ENCODE measurements around the gene CLK3. TPM values are rescaled to one million over a fixed set of nuclear protein-coding genes. Genes with fewer than 3 reads are reported as not detected.

Gene CLK3
- total RNA-seq, 1 donor from 2014 or later = 65.8 TPM

GRCh38 chr15:74651242-74651741, 35.7 kb downstream of the CLK3 start:
- peaks cover 25% of the 10 kb centered on the region for H3K79me2 ChIP-seq (ENCODE audit: insufficient read depth, low read length)
- H3K27ac ChIP-seq (ENCODE audit: low read depth, low read length) = no peak overlapping the region
- no peak overlapping the region for H3K9ac ChIP-seq (ENCODE audit: low read length)
- TF ChIP-seq EZH2 (IDR thresholded peaks at IDR 0.05; ENCODE audit: insufficient read depth, low read length) = no peak
- TF ChIP-seq CTCF (IDR thresholded peaks at IDR 0.05; ENCODE audit: insufficient read depth, low read depth, low read length) = no peak
- no peak overlapping the region for H3K4me2 ChIP-seq (ENCODE audit: low read length)
- H3K36me3 ChIP-seq (ENCODE audit: insufficient read depth, low read length) = no peaks in the 10 kb centered on the region
- Mint-ChIP-seq H3K27me3 (ENCODE audit: low read depth, unreplicated experiment) (no peaks in the 10 kb centered on the region), H3K36me3 (ENCODE audit: low read depth, unreplicated experiment) (peaks cover 13% of the 10 kb centered on the region), H3K27ac (ENCODE audit: unreplicated experiment) (no peak overlapping the region), H3K9me3 (ENCODE audit: unreplicated experiment) (no peaks in the 10 kb centered on the region), H3K4me3 (ENCODE audit: unreplicated experiment) (no peak overlapping the region), H3K4me1 (ENCODE audit: low read depth, unreplicated experiment) (peaks cover 24% of the 10 kb centered on the region)
- H3K4me1 ChIP-seq (ENCODE audit: insufficient read depth, low read length) = peaks cover 19% of the 10 kb centered on the region
- FAIRE-seq (no peak), DNase-seq (ENCODE audit: low read depth) (peak; percentile 65)
- peaks cover 79% of the 10 kb centered on the region for H4K20me1 ChIP-seq (ENCODE audit: insufficient read depth, low read length)
- no peaks in the 10 kb centered on the region for H3K27me3 ChIP-seq (ENCODE audit: insufficient read depth, low read length)
- H3K9me3 ChIP-seq (ENCODE audit: insufficient read depth, low read depth, low read length) = no peaks in the 10 kb centered on the region
- H2AFZ ChIP-seq (ENCODE audit: low read depth, low read length) = no peak overlapping the region
- H3K4me3 ChIP-seq (ENCODE audit: insufficient read depth, low read depth, low read length) = no peak overlapping the region

GRCh38 chr15:74653426-74654102, 37.9 kb downstream of the CLK3 start:
- peak overlapping the region; percentile 60 for H3K27ac Mint-ChIP-seq (ENCODE audit: unreplicated experiment)
- H4K20me1 ChIP-seq (ENCODE audit: insufficient read depth, low read length) = peaks cover 81% of the 10 kb centered on the region
- peaks cover 32% of the 10 kb centered on the region for H3K4me1 Mint-ChIP-seq (ENCODE audit: low read depth, unreplicated experiment)
- no peak overlapping the region for H3K27ac ChIP-seq (ENCODE audit: low read depth, low read length)
- H3K4me1 ChIP-seq (ENCODE audit: insufficient read depth, low read length) = peaks cover 34% of the 10 kb centered on the region
- no peaks in the 10 kb centered on the region for H3K36me3 ChIP-seq (ENCODE audit: insufficient read depth, low read length)
- no peak overlapping the region for H2AFZ ChIP-seq (ENCODE audit: low read depth, low read length)
- peaks cover 7% of the 10 kb centered on the region for H3K36me3 Mint-ChIP-seq (ENCODE audit: low read depth, unreplicated experiment)
- peak; percentile 85 for DNase-seq (ENCODE audit: low read depth)
- peak; percentile 23 for FAIRE-seq
- TF ChIP-seq EZH2 (IDR thresholded peaks at IDR 0.05; ENCODE audit: insufficient read depth, low read length) (no peak), CTCF (IDR thresholded peaks at IDR 0.05; ENCODE audit: insufficient read depth, low read depth, low read length) (no peak)
- H3K4me2 ChIP-seq (ENCODE audit: low read length) = peak overlapping the region; percentile 38
- H3K27me3 ChIP-seq (ENCODE audit: insufficient read depth, low read length) = no peaks in the 10 kb centered on the region
- no peaks in the 10 kb centered on the region for H3K9me3 ChIP-seq (ENCODE audit: insufficient read depth, low read depth, low read length)
- H3K9me3 Mint-ChIP-seq (ENCODE audit: unreplicated experiment) = no peaks in the 10 kb centered on the region
- no peak overlapping the region for H3K4me3 Mint-ChIP-seq (ENCODE audit: unreplicated experiment)
- peak overlapping the region; percentile 14 for H3K9ac ChIP-seq (ENCODE audit: low read length)
- no peaks in the 10 kb centered on the region for H3K27me3 Mint-ChIP-seq (ENCODE audit: low read depth, unreplicated experiment)
- peaks cover 19% of the 10 kb centered on the region for H3K79me2 ChIP-seq (ENCODE audit: insufficient read depth, low read length)
- H3K4me3 ChIP-seq (ENCODE audit: insufficient read depth, low read depth, low read length) = no peak overlapping the region

DNA sequence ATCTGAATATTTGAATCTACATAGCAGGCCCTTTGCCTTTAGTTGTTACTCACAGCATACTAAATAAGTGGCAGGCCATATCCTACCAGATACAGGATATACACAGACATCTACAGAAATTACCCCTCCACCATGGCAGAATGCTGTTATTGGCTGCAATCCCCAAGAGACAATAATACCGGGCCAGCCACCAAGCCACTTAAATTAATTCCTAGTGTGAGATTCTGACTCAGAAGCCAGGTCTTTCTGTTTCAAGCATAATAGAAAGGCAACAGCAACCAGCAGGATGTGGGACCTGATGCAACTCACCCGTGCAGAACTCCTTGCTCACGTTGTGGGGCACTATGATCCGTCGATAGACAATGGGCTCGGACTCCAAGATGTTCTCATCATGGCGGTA, 39.8 kb downstream of the CLK3 start:
- Histone ChIP-seq H3K79me2 (ENCODE audit: insufficient read depth, low read length) (peaks cover 20% of the 10 kb centered on the region), H3K4me3 (ENCODE audit: insufficient read depth, low read depth, low read length) (no peak overlapping the region), H3K4me1 (ENCODE audit: insufficient read depth, low read length) (peaks cover 34% of the 10 kb centered on the region), H2AFZ (ENCODE audit: low read depth, low read length) (no peak overlapping the region), H3K9ac (ENCODE audit: low read length) (no peak overlapping the region), H3K27ac (ENCODE audit: low read depth, low read length) (no peak overlapping the region), H4K20me1 (ENCODE audit: insufficient read depth, low read length) (peaks cover 70% of the 10 kb centered on the region), H3K9me3 (ENCODE audit: insufficient read depth, low read depth, low read length) (no peaks in the 10 kb centered on the region), H3K36me3 (ENCODE audit: insufficient read depth, low read length) (no peaks in the 10 kb centered on the region), H3K27me3 (ENCODE audit: insufficient read depth, low read length) (no peaks in the 10 kb centered on the region), H3K4me2 (ENCODE audit: low read length) (no peak overlapping the region)
- H3K9me3 Mint-ChIP-seq (ENCODE audit: unreplicated experiment) = no peaks in the 10 kb centered on the region
- no peaks in the 10 kb centered on the region for H3K27me3 Mint-ChIP-seq (ENCODE audit: low read depth, unreplicated experiment)
- H3K4me3 Mint-ChIP-seq (ENCODE audit: unreplicated experiment) = no peak overlapping the region
- H3K4me1 Mint-ChIP-seq (ENCODE audit: low read depth, unreplicated experiment) = peaks cover 32% of the 10 kb centered on the region
- H3K27ac Mint-ChIP-seq (ENCODE audit: unreplicated experiment) = no peak overlapping the region
- H3K36me3 Mint-ChIP-seq (ENCODE audit: low read depth, unreplicated experiment) = peaks cover 6% of the 10 kb centered on the region
- TF ChIP-seq CTCF (IDR thresholded peaks at IDR 0.05; ENCODE audit: insufficient read depth, low read depth, low read length) = no peak
- TF ChIP-seq EZH2 (IDR thresholded peaks at IDR 0.05; ENCODE audit: insufficient read depth, low read length) = no peak
- FAIRE-seq (no peak), DNase-seq (ENCODE audit: low read depth) (peak; percentile 52)
